Adrenal gland (tissue), 12 donors: Measurements from ENCODE around the gene GYG2. TPM values are rescaled to one million over a fixed set of nuclear protein-coding genes. Genes with fewer than 3 reads are reported as not detected.
A peak's percentile ranks its signal among the peaks of the same experiment; 100 is the strongest.
"Not testable (repeated sequence)": the region's sequence is repeated elsewhere in the genome, so short reads cannot be mapped to it uniquely, and the experiment has no call there.

Experiments
- DNase-seq, 7 donors: peaks; one replicate each; pipeline ENCODE4 v3.0.0-alpha.2; 2019 to 2020
- H3K27ac ChIP-seq, 5 donors: fragments of 200-600 bp; sonication (generic) in 4 of 5; 1 replicate in 3 of 5; 2 replicates in 2 of 5; pipeline versions ENCODE4 v1.5.1 to v1.8.0; 2016 to 2020; ENCODE audit warnings: mild to moderate bottlenecking in 1 of 5
- H3K27me3 ChIP-seq: fragments of 200-600 bp; 2 replicates; pipeline ENCODE4 v1.8.0; 2021
- H3K36me3 ChIP-seq, 2 donors: fragments of 200-600 bp; replicated peaks in 1 of 2; 1 replicate in 1 of 2; 2 replicates in 1 of 2; pipeline versions ENCODE4 v1.5.1 to v1.8.0; 2018 to 2022
- H3K4me1 ChIP-seq, 2 donors: fragments of 200-600 bp; replicated peaks in 1 of 2; 1 replicate in 1 of 2; 2 replicates in 1 of 2; pipeline versions ENCODE4 v1.5.1 to v1.8.0; 2018 to 2021
- H3K4me3 ChIP-seq, 4 donors: fragments of 200-600 bp; sonication (generic) in 3 of 4; one replicate each; pipeline ENCODE4 v1.5.1; 2016 to 2018
- H3K9me3 ChIP-seq, 3 donors: fragments of 200-600 bp; sonication (generic) in 1 of 3; replicated peaks in 1 of 3; 1 replicate in 2 of 3; 2 replicates in 1 of 3; pipeline versions ENCODE4 v1.5.1 to v1.8.0; 2016 to 2021
- CTCF ChIP-seq, 6 experiments: fragments of 450-650 bp in 4 of 6; fragments of 200-600 bp in 2 of 6; sonication (generic) in 1 of 6; IDR thresholded peaks; 1 replicate in 5 of 6; 2 replicates in 1 of 6; pipeline versions ENCODE4 v1.5.1 to v1.8.0; 2016 to 2021; ENCODE audit warnings: antibody characterized with exemption in 6 of 6, mild to moderate bottlenecking in 2 of 6, moderate library complexity in 1 of 6
- POLR2A ChIP-seq, 2 donors: fragments of 450-650 bp; IDR thresholded peaks; one replicate each; pipeline ENCODE4 v1.6.1; 2017; ENCODE audit warnings: antibody characterized with exemption in 2 of 2, mild to moderate bottlenecking in 2 of 2, moderate library complexity in 1 of 2
- WGBS, 4 donors: extraction: QIAGEN DNeasy Blood & Tissue Kit in 2 of 4; methylation state at CpG; one replicate each; pipeline versions ENCODE4 v1.1.5 to v1.1.7; 2013 to 2017; 5-methylcytosine and 5-hydroxymethylcytosine counted together
- intact Hi-C, 2 donors: fragments of 100-400 bp; cut with DNase I; formaldehyde crosslinking; loops; one replicate each; pipeline versions ENCODE4 v1.14.1 to v1.15.0; 2022 to 2023
- polyA plus RNA-seq, 3 donors: library from polyadenylated mRNA; stranded (reverse); fragments of 200-250 nt in 2 of 3; fragments of 350-450 nt in 1 of 3; fragmentation: Illumina TruSeq in 1 of 3; extraction: RNeasy Lipid Tissue Mini Kit (QIAGEN cat#74804) in 1 of 3; gene quantifications; one replicate each; pipeline ENCODE4 v1.2.3, GENCODE V29; 2013 to 2014
- total RNA-seq, 9 donors: library from RNA; depleted of rRNA in 4 of 9; stranded (reverse); fragments of >200 nt in 4 of 9; fragments of 120-200 nt in 1 of 9; fragmentation: NEBNext Ultra II Directional in 1 of 9; extraction: Animal tissue kit (Norgen Biotek cat#: 25700) in 1 of 9; gene quantifications; one replicate each; pipeline versions ENCODE4 v1.1.0 to v1.2.4, GENCODE V29; 2013 to 2023
- donor health status: healthy with polysubstance abuse.
- donor health status: Bipolar disorder and iron deficiency.
- donor health status: DM: yes; HTN: yes; CAD: no.
- donor health status: DM: no; HTN: no; CAD: no.
- donor health status: DM: no; HTN: no; CAD: no.
- donor health status: DM: yes; HTN: yes; CAD: no.

The GYG2 gene
- total and polyA plus RNA-seq, 12 donors = 0.26 to 13.4 (median 2.3) TPM

DNA sequence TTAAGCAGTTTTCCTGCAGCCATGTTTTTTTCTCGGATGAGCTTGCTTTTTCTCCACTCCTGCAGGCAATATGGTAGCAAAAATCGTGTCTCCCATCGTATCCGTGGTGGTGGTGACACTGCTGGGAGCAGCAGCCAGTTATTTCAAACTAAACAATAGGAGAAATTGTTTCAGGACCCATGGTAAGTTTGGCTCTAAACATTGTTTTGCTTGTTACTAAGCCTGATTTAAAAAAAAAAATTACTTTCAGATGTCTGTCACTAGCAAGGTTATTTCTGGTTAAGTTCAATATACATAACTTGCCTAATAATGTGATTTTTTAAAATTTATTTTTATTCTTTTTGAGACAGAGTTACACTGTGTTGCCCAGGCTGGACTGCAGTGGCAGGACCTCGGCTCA lies 17.5 kb upstream of the GYG2 start:
- WGBS, 4 donors = 72 to 84% (median 75%) methylated on average over 5 of the region's 5 CpGs
- H3K36me3 ChIP-seq = no peaks in the 10 kb centered on the region
- no peak overlapping the region for H3K4me3 ChIP-seq
- no peaks in the 10 kb centered on the region for H3K27me3 ChIP-seq
- H3K27ac ChIP-seq = no peak overlapping the region
- TF ChIP-seq POLR2A (IDR thresholded peaks at IDR 0.05) (no peak), CTCF (IDR thresholded peaks at IDR 0.05) (no peak)
- intact Hi-C loops = no loop called here
- no peaks in the 10 kb centered on the region for H3K9me3 ChIP-seq
- no peaks in the 10 kb centered on the region for H3K4me1 ChIP-seq
- DNase-seq = no peak

DNA sequence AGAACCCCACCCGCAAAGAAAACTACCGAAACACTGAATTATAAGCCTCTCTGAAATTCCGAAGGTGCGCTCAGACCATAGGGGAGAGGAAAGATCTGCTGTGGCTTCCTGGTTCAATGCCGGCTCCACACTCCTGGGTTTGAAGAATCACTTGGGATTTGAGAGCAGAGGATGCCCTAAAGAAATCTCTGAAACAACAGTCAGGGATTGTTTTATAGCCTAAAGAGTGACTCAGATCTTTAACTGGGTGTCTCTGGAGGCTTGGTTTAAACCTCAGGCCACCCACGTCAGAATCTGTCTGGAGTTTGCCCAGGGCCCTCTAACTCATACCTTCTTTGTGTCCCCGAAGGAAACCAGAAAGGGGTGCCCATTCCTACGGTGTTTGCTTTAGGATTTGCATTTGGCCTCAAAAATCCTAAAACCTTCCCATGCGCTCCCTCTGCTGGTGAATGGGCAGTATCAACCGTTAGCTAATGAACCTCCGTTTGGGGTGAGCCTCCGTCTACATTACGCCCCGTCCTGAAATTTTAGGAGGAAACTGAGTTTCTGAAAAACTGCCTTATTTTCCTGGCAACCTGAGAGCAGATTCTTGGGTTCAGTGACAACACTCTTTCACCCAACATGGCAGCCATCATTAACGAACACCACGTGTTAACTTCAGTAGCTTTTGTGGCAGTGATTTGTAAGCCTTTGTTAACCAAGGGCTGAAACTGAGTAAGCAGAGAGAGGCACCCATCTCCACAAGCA lies 16.4 kb upstream of the GYG2 start:
- intact Hi-C loops, H3K4me1 ChIP-seq, H3K36me3 ChIP-seq, H3K27ac ChIP-seq, H3K9me3 ChIP-seq, H3K27me3 ChIP-seq, H3K4me3 ChIP-seq: not testable (repeated sequence)
- peak; percentile 21 to 59 (median 44) for DNase-seq
- WGBS, 4 donors = 26 to 36% (median 28%) methylated on average over 11 to 15 of the region's 16 CpGs
- TF ChIP-seq CTCF (IDR thresholded peaks at IDR 0.05) = peak; percentile 34 to 75 (median 64)

DNA sequence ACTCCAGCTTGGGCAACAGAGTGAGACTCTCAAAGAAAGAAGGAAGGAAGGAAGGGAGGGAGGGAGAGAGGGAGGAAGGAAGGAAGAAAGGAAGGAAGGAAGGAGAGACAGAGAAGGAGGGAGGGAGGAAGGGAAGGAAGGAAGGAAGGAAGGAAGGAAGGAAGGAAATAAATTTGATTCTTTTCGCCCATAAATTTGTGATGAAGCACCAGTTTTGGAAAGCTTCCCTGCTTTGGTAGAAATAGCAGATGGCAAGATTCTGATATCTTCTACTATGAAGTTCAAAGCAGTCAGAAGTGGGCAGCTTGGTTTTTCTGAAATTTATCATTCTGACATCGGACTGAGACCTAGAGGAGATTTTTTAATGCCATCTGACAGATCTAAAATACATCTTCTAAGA lies 11.7 kb upstream of the GYG2 start:
- intact Hi-C loops = loop anchor here in 1 of 2 donors (5.0 kb wide), 1 partner anchor 175 kb away; no protein-coding TSS in a partner anchor
- TF ChIP-seq CTCF (IDR thresholded peaks at IDR 0.05) (no peak), POLR2A (IDR thresholded peaks at IDR 0.05) (no peak)
- WGBS, 4 donors = 67 to 78% (median 73%) methylated on average over 2 of the region's 2 CpGs

DNA sequence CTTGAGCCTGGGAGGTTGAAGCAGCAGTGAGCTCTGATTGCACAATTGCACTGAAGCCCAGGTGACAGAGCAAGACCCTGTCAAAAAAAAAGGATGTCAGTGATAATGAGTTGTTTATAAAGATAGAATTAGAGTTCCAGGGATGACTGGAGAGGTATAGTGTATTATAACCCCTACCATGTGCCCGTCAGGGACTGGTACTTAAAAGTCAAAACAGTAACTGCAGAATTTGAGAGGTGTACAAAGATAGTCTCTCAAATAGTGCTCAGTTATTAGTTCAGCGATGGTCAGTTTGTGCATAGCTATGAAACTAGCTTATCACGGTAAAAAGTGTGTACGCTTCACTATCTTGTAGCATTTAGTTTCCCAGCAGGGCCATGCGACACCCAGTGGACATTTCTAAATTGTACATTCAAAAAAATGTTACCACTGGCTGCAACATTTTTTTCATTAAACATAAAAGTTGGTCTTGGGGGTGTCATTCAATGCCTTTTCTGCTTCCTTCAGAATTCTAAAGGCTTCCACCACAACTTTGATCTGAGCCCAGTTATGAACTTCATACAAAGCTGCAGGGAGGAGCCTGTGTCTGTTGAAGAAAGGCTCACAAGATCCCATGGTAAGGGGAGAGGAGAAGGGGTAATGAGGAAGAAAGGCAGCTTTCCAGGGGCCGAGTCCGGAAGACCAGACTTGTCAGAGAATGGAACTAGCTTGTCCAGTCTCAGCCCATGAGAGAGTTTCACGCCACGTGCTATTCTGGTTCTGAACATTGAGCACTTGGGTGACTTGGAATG lies 9.2 kb upstream of the GYG2 start:
- DNase-seq = peak in 1 of 7 donors; percentile 21
- H3K27ac ChIP-seq = no peak overlapping the region
- H3K9me3 ChIP-seq = no peaks in the 10 kb centered on the region
- 40 to 64% (median 57%) methylated on average over 7 to 9 of the region's 9 CpGs for WGBS, 4 donors
- H3K36me3 ChIP-seq = no peaks in the 10 kb centered on the region
- peaks cover 6% of the 10 kb centered on the region for H3K27me3 ChIP-seq
- no peaks in the 10 kb centered on the region for H3K4me1 ChIP-seq
- H3K4me3 ChIP-seq = no peak overlapping the region
- TF ChIP-seq POLR2A (IDR thresholded peaks at IDR 0.05) = no peak
- TF ChIP-seq CTCF (IDR thresholded peaks at IDR 0.05) = peak in 5 of 6 experiments; percentile 14 to 44 (median 33)
- intact Hi-C loops = loop anchor here (5.0 to 10.0 kb wide), 2 partner anchors 175 to 177 kb away; no protein-coding TSS in a partner anchor

More for the DNA sequence above, 11.7 kb upstream of the GYG2 start:
- Histone ChIP-seq H3K4me3 (no peak overlapping the region), H3K4me1 (no peaks in the 10 kb centered on the region), H3K27ac (no peak overlapping the region), H3K9me3 (no peaks in the 10 kb centered on the region), H3K27me3 (peaks cover 6% of the 10 kb centered on the region), H3K36me3 (no peaks in the 10 kb centered on the region)
- DNase-seq = no peak
